HEK293 (cell line): ENCODE data around the gene FAM131B.

Source experiments
- CTCF ChIA-PET: fragments of 350-600 bp; formaldehyde crosslinking; extraction: SDS; loops from one replicate; lab custom pipeline; 2021; ENCODE audit warnings: antibody characterized with exemption; lab: Yijun Ruan, JAX
- POLR2A ChIA-PET: fragments of 300-600 bp; formaldehyde crosslinking; extraction: SDS; loops from one replicate; lab custom pipeline; 2020; ENCODE audit warnings: antibody characterized with exemption, inconsistent platforms; lab: Yijun Ruan, JAX
- H3K27ac ChIP-seq: fragments of 200-500 bp; sonication (Bioruptor generic); 2 replicates; pipeline ENCODE4 v1.5.1; 2014; ENCODE audit warnings: low read depth, low read length, control low read depth, inconsistent platforms; ENCODE audit errors: extremely low read depth
- H3K36me3 ChIP-seq, 2 experiments: fragments of 200-500 bp in 1 of 2; sonication (Bioruptor generic) in 1 of 2; 1 replicate in 1 of 2; 2 replicates in 1 of 2; pipeline ENCODE4 v1.5.1; 2014 to 2017; ENCODE audit warnings: inconsistent platforms in 2 of 2, low read length in 2 of 2; ENCODE audit not compliant: control insufficient read depth in 2 of 2, insufficient read depth in 1 of 2
- H3K4me1 ChIP-seq: fragments of 200-500 bp; sonication (Bioruptor generic); 2 replicates; pipeline ENCODE4 v1.5.1; 2014; ENCODE audit warnings: mild to moderate bottlenecking, low read length, inconsistent platforms; ENCODE audit not compliant: control insufficient read depth, insufficient read depth
- H3K4me3 ChIP-seq: 2 replicates; pipeline ENCODE4 v1.5.1; 2011; ENCODE audit warnings: low read depth, mild to moderate bottlenecking, control low read depth, low read length, moderate library complexity
- H3K9me3 ChIP-seq: fragments of 200-500 bp; sonication (Bioruptor generic); 2 replicates; pipeline ENCODE4 v1.5.1; 2014; ENCODE audit warnings: low read depth, low read length, inconsistent platforms; ENCODE audit not compliant: control insufficient read depth, insufficient read depth
- BCL11A ChIP-seq: fragments of 450-650 bp; formaldehyde crosslinking; IDR thresholded peaks from 2 replicates; pipeline ENCODE4 v1.5.1; 2016; ENCODE audit warnings: low read depth, missing biosample characterization, missing genetic modification characterization
- HOXD13 ChIP-seq: sonication (generic); formaldehyde crosslinking; IDR thresholded peaks from 2 replicates; pipeline ENCODE4 v1.8.0; 2022; ENCODE audit warnings: missing genetic modification reagents, borderline replicate concordance
- KLF1 ChIP-seq: fragments of 450-650 bp; formaldehyde crosslinking; IDR thresholded peaks from 2 replicates; pipeline ENCODE4 v1.5.1; 2016; ENCODE audit warnings: missing biosample characterization, missing genetic modification characterization
- REST ChIP-seq: fragments of 450-650 bp; formaldehyde crosslinking; IDR thresholded peaks from 2 replicates; pipeline ENCODE4 v1.5.1; 2016; ENCODE audit warnings: missing biosample characterization, missing genetic modification characterization
- SCRT2 ChIP-seq: fragments of 450-650 bp; formaldehyde crosslinking; IDR thresholded peaks from 2 replicates; pipeline ENCODE4 v1.5.1; 2016; ENCODE audit warnings: missing biosample characterization, missing genetic modification characterization
- TRIM28 ChIP-seq: IDR thresholded peaks from 2 replicates; pipeline ENCODE4 v1.6.1; 2011; ENCODE audit warnings: low read length, control low read depth, borderline replicate concordance
- ZBTB48 ChIP-seq: fragments of 450-650 bp; formaldehyde crosslinking; IDR thresholded peaks from 2 replicates; pipeline ENCODE4 v1.5.1; 2016; ENCODE audit warnings: missing biosample characterization, missing genetic modification characterization
- ZEB2 ChIP-seq: fragments of 450-650 bp; formaldehyde crosslinking; IDR thresholded peaks from 2 replicates; pipeline ENCODE4 v1.5.1; 2016; ENCODE audit warnings: missing biosample characterization, missing genetic modification characterization
- ZFP3 ChIP-seq: fragments of 450-650 bp; formaldehyde crosslinking; IDR thresholded peaks from 2 replicates; pipeline ENCODE4 v1.5.1; 2016; ENCODE audit warnings: low read depth, missing biosample characterization, missing genetic modification characterization
- ZNF140 ChIP-seq: fragments of 450-650 bp; formaldehyde crosslinking; IDR thresholded peaks from 2 replicates; pipeline ENCODE4 v1.5.1; 2016; ENCODE audit warnings: missing biosample characterization, missing genetic modification characterization
- ZNF2 ChIP-seq: fragments of 450-650 bp; formaldehyde crosslinking; IDR thresholded peaks from 2 replicates; pipeline ENCODE4 v1.5.1; 2016; ENCODE audit warnings: missing biosample characterization, missing genetic modification characterization
- ZNF202 ChIP-seq: fragments of 450-650 bp; formaldehyde crosslinking; IDR thresholded peaks from 2 replicates; pipeline ENCODE4 v1.5.1; 2016; ENCODE audit warnings: missing biosample characterization, missing genetic modification characterization, borderline replicate concordance
- ZNF473 ChIP-seq: fragments of 450-650 bp; formaldehyde crosslinking; IDR thresholded peaks from 2 replicates; pipeline ENCODE4 v1.5.1; 2017; ENCODE audit warnings: missing biosample characterization, missing genetic modification characterization
- ZNF658 ChIP-seq: fragments of 450-650 bp; formaldehyde crosslinking; IDR thresholded peaks from 2 replicates; pipeline ENCODE4; 2016; ENCODE audit warnings: missing biosample characterization, missing genetic modification characterization
- ZNF660 ChIP-seq: fragments of 450-650 bp; IDR thresholded peaks from 2 replicates; pipeline ENCODE4 v1.5.1; 2018; ENCODE audit warnings: missing biosample characterization, mild to moderate bottlenecking, missing genetic modification characterization
- ZNF843 ChIP-seq: fragments of 450-650 bp; formaldehyde crosslinking; IDR thresholded peaks from 2 replicates; pipeline ENCODE4 v1.5.1; 2016; ENCODE audit warnings: missing biosample characterization, missing genetic modification characterization
- ZSCAN16 ChIP-seq: fragments of 450-650 bp; formaldehyde crosslinking; IDR thresholded peaks from 2 replicates; pipeline ENCODE4 v1.5.1; 2016; ENCODE audit warnings: missing biosample characterization, missing genetic modification characterization
- ZSCAN18 ChIP-seq: fragments of 450-650 bp; formaldehyde crosslinking; IDR thresholded peaks from 2 replicates; pipeline ENCODE4 v1.5.1; 2016; ENCODE audit warnings: missing biosample characterization, missing genetic modification characterization
- ZSCAN23 ChIP-seq: fragments of 450-650 bp; formaldehyde crosslinking; IDR thresholded peaks from 2 replicates; pipeline ENCODE4 v1.5.1; 2016; ENCODE audit warnings: missing biosample characterization, missing genetic modification characterization
- ZSCAN5A ChIP-seq: fragments of 450-650 bp; formaldehyde crosslinking; IDR thresholded peaks from 2 replicates; pipeline ENCODE4 v1.5.1; 2016; ENCODE audit warnings: missing biosample characterization, missing genetic modification characterization

The FAM131B gene

GRCh38 chr7:143390104-143390772 lies 27.7 kb upstream of the FAM131B start:
- Histone ChIP-seq H3K4me3 (no peak overlapping the region), H3K9me3 (no peaks in the 10 kb centered on the region), H3K36me3 (peaks cover 5 to 70% of the 10 kb centered on the region in 2 experiments; a peak in 2 of 3 replicates), H3K27ac (no peak overlapping the region)
- CTCF ChIA-PET, result interaction anchor here (0.8 kb wide), 1 partner anchor 13 kb away, joined by 4 read pairs; no protein-coding TSS in a partner anchor
- no peak for TF ChIP-seq BCL11A
- TF ChIP-seq ZSCAN5A, result no peak
- no peak for TF ChIP-seq ZNF140 (tag by site-specific recombination)
- TF ChIP-seq ZNF660 (tag by site-specific recombination), result no peak
- TF ChIP-seq TRIM28, result no peak
- no peak for TF ChIP-seq ZNF202 (tag by site-specific recombination)
- TF ChIP-seq ZNF658, result no peak
- TF ChIP-seq REST (tag by site-specific recombination), result no peak
- TF ChIP-seq KLF1 (tag by site-specific recombination), result no peak
- no peak for TF ChIP-seq ZNF2 (tag by site-specific recombination)
- no peak for TF ChIP-seq SCRT2 (tag by site-specific recombination)
- no peak for TF ChIP-seq ZNF843 (tag by site-specific recombination)
- no peak for TF ChIP-seq ZSCAN23 (tag by site-specific recombination)
- TF ChIP-seq ZBTB48 (tag by site-specific recombination), result no peak
- TF ChIP-seq ZEB2 (tag by site-specific recombination), result no peak
- TF ChIP-seq ZFP3 (tag by site-specific recombination), result no peak
- no peak for TF ChIP-seq ZNF473
- no peak for TF ChIP-seq ZSCAN18
- no peak for TF ChIP-seq HOXD13 (CRISPR knock-in tag)
- no peak for TF ChIP-seq ZSCAN16
- TF ChIP-seq, all 188 proteins: peak for 0
- H3K4me1 ChIP-seq, result no peaks in the 10 kb centered on the region
- POLR2A ChIA-PET, result interaction anchor here (0.7 to 1.2 kb wide), 2 partner anchors 13 to 17 kb away, joined by 3 to 4 read pairs; no protein-coding TSS in a partner anchor
